Fibroblast of the aortic adventitia (primary cell): ENCODE data around the gene MSX1. TPM values are rescaled to one million over a fixed set of nuclear protein-coding genes. Genes with fewer than 3 reads are reported as not detected.

ENCODE experiments used
- DNase-seq: peaks from one replicate; pipeline ENCODE4 v3.0.0-alpha.2; 2010; ENCODE audit warnings: low read depth
- H3K4me3 ChIP-seq: 2 replicates; pipeline ENCODE4 v1.5.1; 2011; ENCODE audit warnings: low read depth, mild to moderate bottlenecking, control low read depth, low read length, moderate library complexity
- total RNA-seq: library from RNA; depleted of rRNA; stranded (reverse); fragments of >200 nt; gene quantifications from 2 replicates; pipeline ENCODE4 v1.2.3, GENCODE V29; 2012; ENCODE audit warnings: low replicate concordance
- TF ChIP-seq, protein P1 (sequence below): IDR thresholded peaks from 2 replicates; pipeline ENCODE4 v1.5.1; 2011; ENCODE audit warnings: mild to moderate bottlenecking, low read length, control low read depth, inconsistent platforms; ENCODE audit not compliant: insufficient read depth

Gene MSX1
- total RNA-seq, 1 donor: 17.6 TPM

DNA sequence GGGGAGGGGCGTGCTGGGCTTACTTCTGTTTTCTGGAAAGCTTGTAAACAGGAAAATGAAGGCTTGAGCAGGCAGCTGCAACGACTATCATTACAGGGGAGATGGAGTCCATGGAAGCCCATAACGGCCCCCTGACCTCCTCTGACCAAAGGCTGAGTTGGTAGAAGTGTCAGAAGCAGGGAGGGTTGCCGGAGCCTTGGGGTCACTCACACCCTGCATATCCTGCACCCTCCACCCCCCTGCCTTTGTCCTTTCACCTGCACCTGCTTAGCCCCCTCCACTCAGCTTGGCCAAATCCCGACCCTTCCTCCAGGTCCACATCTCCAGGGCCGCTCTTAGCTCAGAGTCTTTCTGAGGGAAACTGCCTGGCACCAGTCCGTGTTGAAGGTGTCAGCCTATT is 12.5 kb upstream of the MSX1 start:
- DNase-seq: no peak
- TF ChIP-seq, protein P1, sequence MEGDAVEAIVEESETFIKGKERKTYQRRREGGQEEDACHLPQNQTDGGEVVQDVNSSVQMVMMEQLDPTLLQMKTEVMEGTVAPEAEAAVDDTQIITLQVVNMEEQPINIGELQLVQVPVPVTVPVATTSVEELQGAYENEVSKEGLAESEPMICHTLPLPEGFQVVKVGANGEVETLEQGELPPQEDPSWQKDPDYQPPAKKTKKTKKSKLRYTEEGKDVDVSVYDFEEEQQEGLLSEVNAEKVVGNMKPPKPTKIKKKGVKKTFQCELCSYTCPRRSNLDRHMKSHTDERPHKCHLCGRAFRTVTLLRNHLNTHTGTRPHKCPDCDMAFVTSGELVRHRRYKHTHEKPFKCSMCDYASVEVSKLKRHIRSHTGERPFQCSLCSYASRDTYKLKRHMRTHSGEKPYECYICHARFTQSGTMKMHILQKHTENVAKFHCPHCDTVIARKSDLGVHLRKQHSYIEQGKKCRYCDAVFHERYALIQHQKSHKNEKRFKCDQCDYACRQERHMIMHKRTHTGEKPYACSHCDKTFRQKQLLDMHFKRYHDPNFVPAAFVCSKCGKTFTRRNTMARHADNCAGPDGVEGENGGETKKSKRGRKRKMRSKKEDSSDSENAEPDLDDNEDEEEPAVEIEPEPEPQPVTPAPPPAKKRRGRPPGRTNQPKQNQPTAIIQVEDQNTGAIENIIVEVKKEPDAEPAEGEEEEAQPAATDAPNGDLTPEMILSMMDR: no peak
- H3K4me3 ChIP-seq: no peak overlapping the region

DNA sequence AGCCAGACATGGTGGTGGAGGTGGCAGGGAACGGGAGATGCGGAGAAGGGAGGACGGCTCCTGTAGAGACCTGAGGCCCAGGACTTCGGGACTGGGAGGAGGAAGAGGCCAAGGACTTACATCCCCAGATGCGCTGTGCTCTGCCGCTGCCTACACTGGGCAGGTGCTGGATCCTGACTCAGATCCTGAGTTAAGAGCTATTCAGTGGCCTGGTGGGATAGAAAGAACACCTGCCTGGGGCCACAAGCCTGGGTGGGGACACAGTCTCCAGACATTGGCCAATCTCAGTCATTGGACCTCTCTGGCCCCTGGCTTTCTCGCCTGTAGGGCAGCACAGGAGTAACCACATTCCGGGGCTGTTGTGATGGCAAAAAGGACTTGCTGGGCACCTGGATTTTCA is 10.9 kb upstream of the MSX1 start:
- TF ChIP-seq, protein P1: no peak
- H3K4me3 ChIP-seq: no peak overlapping the region
- no peak for DNase-seq

DNA sequence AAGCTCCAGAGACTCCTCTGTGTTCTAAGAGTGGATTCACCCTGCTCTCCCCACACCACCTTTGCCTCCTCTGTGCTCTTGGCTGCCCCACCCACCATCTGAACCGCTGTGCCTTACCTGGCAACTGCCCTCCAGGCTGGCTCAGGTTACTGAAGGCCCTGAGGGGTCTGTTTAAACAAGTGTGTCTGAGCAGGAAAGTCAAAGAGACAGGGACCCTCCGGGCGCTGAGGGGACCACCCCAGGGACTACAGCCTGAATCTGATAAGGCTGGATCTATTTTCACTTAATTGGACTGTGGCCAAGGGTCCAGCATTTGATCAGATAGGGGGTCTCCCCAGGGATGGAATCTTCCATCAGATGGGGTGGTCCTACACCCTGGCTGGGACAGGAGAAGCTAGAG is 10.4 kb upstream of the MSX1 start:
- DNase-seq: no peak
- TF ChIP-seq, protein P1: no peak
- H3K4me3 ChIP-seq: no peak overlapping the region

DNA sequence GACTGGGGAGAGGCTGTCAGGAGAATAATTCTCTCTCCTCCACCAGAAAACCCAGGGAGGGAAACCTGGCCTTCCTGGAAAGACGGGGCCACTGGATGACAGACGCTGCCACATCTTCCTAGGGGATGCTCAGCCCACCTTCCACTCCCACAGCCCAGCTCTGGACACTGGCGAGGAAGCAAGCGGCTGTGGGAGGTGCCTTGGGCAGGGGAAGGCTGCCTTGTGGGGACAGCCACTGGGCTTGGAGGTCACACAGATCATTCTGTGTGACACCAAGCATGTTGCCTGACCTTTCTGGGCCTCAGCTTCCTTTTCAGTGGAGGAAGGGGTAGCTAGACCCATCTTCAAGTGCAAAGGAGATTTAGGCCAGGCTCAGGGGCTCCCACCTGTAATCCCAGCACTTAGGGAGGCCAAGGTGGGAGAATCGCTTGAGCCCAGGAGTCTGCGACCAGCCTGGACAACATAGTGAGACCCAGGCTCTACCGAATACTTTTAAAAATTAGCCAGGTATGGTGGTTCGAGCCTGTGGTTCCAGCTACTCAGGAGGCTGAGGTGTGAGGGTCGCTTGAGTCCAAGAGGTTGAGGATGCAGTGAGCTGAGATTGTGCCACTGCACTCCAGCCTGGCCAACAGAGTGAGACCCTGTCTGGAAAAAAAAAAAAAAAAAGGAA is 9.8 kb upstream of the MSX1 start:
- TF ChIP-seq, protein P1: no peak
- no peak for DNase-seq
- no peak overlapping the region for H3K4me3 ChIP-seq

DNA sequence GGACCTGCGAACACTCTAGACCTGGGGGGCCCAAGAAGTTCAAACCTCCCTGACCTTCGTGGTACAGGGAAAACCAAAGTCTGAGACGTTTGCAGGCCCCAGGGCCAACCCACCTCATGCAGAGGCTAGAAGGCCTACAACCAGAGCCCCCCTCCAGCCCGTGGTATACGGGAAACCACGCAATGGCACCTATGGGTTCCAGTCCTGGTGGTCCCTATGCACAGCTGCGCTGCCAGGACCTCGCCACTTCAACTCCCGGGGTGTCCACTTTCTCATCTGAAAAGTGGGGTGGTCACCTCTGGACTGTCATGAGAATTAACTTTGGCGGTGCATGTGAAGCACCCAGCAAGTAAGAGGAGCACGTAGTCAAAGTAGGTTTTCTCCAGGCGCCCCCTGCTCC is 8.4 kb upstream of the MSX1 start:
- no peak overlapping the region for H3K4me3 ChIP-seq
- TF ChIP-seq, protein P1: no peak
- DNase-seq: no peak

DNA sequence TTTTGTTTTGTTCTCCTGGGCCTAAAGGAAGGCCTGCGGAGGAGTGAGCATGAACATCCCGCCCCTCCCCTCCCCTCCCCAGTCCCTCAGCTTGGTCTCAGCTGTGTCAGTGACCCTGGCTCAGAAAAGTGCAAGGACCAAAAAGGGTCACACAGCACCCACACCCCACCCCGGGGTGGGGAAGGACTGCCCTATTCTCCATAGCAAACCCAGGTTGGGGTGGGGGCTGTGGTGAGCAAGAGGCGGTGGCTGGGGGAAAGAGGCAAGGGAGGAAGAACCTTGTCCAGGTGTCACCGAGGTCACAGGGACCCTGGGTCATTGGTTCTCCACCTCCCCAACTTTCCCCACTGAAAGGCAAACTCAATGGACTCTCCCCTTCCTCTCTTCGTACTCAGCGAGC is 7.6 kb upstream of the MSX1 start:
- no peak for DNase-seq
- H3K4me3 ChIP-seq: no peak overlapping the region
- TF ChIP-seq, protein P1: no peak

DNA sequence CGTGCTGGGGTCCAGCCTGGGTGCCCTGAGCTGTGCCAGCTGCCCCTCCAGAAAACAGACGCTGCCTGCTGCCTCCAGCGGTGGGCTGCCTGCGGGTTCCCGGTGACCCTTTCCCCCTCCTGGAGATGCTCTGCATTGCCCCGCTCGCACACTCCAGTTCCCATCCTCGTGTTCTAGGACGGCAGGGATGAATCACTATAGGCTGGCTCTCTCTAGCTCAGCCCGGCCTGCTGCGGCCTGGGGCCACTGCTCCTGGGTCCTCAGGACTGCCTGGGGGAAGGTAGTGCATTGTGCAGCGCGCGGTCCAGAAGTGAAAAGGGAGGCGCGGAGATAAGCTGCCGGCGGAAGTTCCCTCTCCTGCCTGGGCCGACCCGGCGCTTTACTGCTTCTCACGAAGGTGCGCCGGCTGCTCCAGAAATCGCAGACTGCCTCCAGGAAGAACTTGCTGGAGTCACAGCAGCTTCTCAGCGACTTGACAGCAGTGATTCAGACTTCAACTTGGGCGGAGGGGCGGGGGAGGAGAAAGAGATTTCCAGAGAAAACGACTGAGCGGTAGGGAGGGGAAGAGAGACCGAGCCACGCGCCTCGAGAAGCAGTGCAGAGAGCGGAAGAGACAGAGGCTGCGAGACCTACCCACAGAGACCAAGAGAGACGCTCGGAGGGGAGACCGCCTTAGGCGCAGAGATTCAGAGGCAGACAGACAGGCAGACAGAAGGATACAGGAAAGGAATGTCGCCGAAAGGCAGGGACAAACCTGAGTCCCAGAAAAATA is 6.7 kb upstream of the MSX1 start:
- peak; percentile 85 for DNase-seq
- peak overlapping the region; percentile 52 for H3K4me3 ChIP-seq
- TF ChIP-seq, protein P1: peak; percentile 57
